VCaP (cell line): ENCODE data around the gene WHRN.

Source experiments
- H3K27ac ChIP-seq: fragments of 450-650 bp; 2 replicates; pipeline ENCODE4 v1.5.1; 2017
- TF ChIP-seq, protein P1 (sequence below): fragments of 450-650 bp; conservative IDR thresholded peaks from 2 replicates; pipeline ENCODE4 v1.5.1; 2017; ENCODE audit warnings: mild to moderate bottlenecking, moderate library complexity

Gene WHRN

DNA sequence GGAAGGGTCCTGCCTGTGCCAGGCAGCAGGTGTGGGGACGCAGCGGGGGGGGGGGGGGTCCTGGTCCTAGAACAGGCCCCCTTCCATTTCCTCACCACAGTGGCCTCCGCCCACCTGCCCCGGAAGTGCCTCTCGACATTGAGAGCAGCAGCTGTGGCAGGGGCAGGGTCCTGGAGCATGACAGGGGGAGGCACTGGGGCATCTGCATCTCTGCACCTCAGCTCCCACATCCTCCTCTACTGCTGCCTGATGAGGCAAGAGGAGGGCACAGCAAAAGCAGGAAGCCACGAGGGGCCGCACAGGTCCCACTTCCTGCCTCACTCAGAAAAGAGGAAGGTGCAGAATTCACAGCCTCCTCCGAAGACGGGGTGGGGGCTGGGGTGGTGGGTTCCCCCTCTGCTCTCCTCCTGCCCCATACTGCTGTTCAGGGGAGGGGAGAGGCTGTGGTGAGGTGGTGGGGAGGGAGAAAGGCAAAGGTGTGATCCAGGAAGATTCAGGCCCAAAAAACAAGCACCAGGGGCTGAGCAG is 132.3 kb downstream of the WHRN start:
- H3K27ac ChIP-seq, result no peak overlapping the region
- TF ChIP-seq, protein P1, sequence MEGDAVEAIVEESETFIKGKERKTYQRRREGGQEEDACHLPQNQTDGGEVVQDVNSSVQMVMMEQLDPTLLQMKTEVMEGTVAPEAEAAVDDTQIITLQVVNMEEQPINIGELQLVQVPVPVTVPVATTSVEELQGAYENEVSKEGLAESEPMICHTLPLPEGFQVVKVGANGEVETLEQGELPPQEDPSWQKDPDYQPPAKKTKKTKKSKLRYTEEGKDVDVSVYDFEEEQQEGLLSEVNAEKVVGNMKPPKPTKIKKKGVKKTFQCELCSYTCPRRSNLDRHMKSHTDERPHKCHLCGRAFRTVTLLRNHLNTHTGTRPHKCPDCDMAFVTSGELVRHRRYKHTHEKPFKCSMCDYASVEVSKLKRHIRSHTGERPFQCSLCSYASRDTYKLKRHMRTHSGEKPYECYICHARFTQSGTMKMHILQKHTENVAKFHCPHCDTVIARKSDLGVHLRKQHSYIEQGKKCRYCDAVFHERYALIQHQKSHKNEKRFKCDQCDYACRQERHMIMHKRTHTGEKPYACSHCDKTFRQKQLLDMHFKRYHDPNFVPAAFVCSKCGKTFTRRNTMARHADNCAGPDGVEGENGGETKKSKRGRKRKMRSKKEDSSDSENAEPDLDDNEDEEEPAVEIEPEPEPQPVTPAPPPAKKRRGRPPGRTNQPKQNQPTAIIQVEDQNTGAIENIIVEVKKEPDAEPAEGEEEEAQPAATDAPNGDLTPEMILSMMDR, result no peak

DNA sequence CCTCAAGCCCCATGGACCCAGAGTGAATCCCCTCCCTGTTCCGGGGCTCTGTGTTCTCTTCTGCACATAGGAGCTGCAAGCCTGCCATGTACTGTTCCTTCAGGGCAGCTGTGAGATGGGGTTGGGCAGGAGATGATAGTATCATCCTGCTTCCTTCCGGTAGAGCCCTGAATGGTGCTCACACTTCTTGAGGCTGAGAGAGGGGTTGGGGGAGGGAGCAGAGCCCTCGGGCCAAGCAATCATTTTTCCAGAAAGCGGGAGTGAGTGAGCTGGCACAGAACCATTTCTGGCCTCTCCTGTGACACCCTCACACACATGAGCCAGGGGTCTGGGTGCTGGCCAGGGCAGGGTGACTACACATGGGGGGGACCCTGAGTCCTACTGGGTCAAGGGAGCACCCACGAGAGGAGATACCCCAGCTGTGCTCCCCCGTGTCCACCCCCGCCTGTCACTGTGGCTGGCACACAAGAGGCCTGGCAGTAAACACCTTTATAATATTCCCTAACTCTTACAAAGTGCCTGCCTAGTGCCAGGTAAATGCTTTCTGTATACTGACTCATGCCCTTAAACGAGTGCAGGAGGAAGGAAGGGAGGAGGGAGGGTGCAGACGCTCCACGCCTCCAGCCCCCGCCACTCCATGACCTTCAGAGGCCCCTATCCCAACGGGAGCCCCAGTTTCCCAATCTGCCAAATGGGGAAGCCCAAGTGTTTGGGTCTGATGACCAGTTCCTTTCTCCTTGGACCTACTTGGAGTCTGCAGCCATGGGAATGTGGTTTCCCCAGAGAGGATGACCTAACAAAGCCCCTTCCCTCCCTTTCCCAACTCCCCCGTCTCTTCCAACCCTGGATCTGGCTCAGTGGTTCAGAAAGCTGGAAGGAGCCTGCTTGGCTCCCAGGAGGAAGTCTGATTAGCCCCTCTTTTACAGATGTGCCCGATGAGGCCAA is 133.0 kb downstream of the WHRN start:
- H3K27ac ChIP-seq, result no peak overlapping the region
- TF ChIP-seq, protein P1, result no peak

DNA sequence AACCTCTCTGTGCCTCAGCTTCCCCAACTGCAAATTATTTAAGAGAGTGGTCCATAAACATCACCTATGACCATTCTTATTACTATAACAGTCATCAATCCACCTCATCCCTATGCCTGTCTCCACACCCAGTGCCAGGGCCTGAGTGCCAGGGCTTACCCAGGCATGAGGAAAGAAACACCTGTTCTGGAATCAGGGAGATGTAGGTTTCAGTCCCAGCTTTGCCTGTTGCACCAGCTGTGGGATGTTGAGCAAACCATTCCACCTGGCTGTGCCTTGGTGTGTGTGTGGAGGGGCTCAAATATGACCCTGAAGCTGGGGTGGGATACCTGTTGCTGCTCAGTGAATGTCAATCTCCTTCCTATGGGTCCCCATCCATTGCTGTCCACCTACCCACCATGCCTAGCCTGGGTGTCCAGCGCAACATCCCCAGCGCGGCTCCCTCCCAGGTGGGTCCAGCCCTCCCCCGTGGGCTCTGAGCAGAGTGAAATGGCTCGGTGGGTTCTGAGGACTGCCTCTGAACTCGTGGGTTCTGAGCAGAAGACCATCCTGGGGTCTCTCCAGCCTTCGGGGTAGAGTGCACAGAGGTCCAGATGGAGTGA is 133.8 kb downstream of the WHRN start:
- TF ChIP-seq, protein P1, result no peak
- no peak overlapping the region for H3K27ac ChIP-seq

DNA sequence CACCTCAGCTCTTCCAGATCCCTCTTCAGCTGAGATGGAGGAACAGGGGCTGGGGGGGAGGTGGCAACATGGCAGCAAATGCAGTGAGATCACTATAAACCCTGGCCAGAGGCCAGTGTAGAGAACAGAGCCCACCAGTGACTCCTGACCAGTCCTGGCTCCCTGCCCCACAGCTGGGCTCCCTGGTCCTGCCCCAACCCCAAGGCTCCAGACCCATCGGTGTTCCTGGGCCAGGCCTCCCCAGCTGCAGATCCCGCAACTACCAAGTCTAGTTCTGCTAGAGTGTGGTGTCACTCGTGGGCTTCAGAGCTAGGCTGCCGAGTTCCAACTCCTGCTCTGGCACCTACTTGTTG is 134.3 kb downstream of the WHRN start:
- TF ChIP-seq, protein P1, result no peak
- no peak overlapping the region for H3K27ac ChIP-seq

DNA sequence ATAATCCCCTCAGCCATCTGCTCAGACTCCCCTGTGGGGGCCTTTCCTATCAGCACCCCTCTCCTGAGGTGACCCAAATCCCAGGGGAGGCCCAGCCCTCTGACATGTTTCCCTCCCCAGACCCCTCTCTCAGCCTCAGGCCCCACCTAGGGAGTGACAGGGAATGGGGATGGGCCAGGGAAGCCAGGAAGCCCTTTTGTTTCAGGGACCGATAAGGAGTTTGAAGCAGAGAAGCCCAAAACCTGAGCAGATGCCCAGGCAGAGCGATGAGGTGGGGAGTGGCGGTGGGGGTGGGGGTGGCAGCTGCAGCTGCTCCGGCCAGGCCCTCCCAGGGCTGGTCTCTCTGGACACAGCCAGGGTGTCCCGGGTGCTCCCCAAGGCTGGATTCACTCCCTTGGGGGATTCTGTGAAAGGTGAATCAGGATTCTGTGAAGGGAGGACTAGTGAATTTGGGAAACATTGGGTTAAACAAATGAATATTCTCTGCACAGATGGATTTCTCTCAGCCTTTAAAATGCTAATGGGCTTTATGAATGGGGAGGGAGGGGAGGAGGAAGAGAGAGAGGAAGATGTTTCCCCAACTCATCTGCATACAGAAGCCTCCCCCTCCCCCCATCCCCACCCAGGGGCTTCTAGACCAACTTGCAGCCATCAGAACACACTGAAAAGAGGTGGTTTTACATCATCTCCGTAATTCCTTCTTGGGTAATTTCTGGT is 134.9 kb downstream of the WHRN start:
- no peak overlapping the region for H3K27ac ChIP-seq
- TF ChIP-seq, protein P1, result no peak

DNA sequence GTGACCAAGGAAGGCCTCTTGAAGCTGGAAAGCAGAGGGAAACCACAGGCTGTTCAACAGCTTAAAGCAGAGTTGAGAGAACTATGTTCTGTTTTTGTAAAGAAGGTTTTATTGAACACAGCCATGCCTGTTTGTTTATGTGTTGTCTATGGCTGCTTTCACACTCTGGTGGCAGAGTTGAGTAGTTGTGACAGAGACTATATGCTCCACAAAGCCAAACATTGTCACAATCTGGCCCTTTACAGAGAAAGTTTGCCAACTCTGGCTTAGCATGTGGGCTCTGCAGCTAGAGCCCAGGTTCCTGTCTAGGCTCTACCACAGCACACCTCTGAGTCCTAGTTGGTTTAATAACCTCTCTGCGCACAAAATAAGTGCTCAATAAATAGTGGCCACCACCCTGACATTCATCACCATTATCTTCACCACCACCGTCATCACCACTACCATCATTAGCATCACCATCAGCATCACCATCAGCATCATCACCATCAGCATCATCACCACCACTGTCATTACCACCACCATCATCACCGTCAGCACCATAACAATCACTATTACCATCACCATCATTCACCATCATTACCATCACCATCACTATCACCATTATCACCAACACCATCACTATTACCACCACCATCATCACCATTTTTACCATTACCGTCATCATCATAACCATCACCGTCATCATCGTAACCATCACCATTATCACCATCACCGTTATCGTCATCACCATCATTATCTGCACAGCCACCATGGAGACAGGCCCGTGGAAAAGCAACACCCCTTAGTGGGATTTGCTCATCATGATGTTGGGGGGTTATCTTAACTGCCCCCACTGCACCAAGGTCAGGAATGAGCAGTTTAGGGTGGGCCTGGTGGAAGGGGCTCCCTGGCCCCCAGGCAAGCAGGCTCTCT is 135.8 kb downstream of the WHRN start:
- H3K27ac ChIP-seq, result no peak overlapping the region

More for the DNA sequence above, 135.8 kb downstream of the WHRN start:
- TF ChIP-seq, protein P1, result no peak
